HEK293 (cell line): ENCODE results near the gene CINP.

ENCODE experiments used
- CTCF ChIA-PET: fragments of 350-600 bp; formaldehyde crosslinking; extraction: SDS; loops from one replicate; lab custom pipeline; 2021; ENCODE audit warnings: antibody characterized with exemption; lab: Yijun Ruan, JAX
- POLR2A ChIA-PET: fragments of 300-600 bp; formaldehyde crosslinking; extraction: SDS; loops from one replicate; lab custom pipeline; 2020; ENCODE audit warnings: antibody characterized with exemption, inconsistent platforms; lab: Yijun Ruan, JAX
- H3K27ac ChIP-seq: fragments of 200-500 bp; sonication (Bioruptor generic); 2 replicates; pipeline ENCODE4 v1.5.1; 2014; ENCODE audit warnings: low read depth, low read length, control low read depth, inconsistent platforms; ENCODE audit errors: extremely low read depth
- H3K36me3 ChIP-seq, 2 experiments: fragments of 200-500 bp in 1 of 2; sonication (Bioruptor generic) in 1 of 2; 1 replicate in 1 of 2; 2 replicates in 1 of 2; pipeline ENCODE4 v1.5.1; 2014 to 2017; ENCODE audit warnings: inconsistent platforms in 2 of 2, low read length in 2 of 2; ENCODE audit not compliant: control insufficient read depth in 2 of 2, insufficient read depth in 1 of 2
- H3K4me1 ChIP-seq: fragments of 200-500 bp; sonication (Bioruptor generic); 2 replicates; pipeline ENCODE4 v1.5.1; 2014; ENCODE audit warnings: mild to moderate bottlenecking, low read length, inconsistent platforms; ENCODE audit not compliant: control insufficient read depth, insufficient read depth
- H3K4me3 ChIP-seq: 2 replicates; pipeline ENCODE4 v1.5.1; 2011; ENCODE audit warnings: low read depth, mild to moderate bottlenecking, control low read depth, low read length, moderate library complexity
- H3K9me3 ChIP-seq: fragments of 200-500 bp; sonication (Bioruptor generic); 2 replicates; pipeline ENCODE4 v1.5.1; 2014; ENCODE audit warnings: low read depth, low read length, inconsistent platforms; ENCODE audit not compliant: control insufficient read depth, insufficient read depth
- AEBP2 ChIP-seq: fragments of 450-650 bp; formaldehyde crosslinking; IDR thresholded peaks from 2 replicates; pipeline ENCODE4 v1.5.1; 2016; ENCODE audit warnings: missing biosample characterization, missing genetic modification characterization, borderline replicate concordance
- BCL11A ChIP-seq: fragments of 450-650 bp; formaldehyde crosslinking; IDR thresholded peaks from 2 replicates; pipeline ENCODE4 v1.5.1; 2016; ENCODE audit warnings: low read depth, missing biosample characterization, missing genetic modification characterization
- KLF1 ChIP-seq: fragments of 450-650 bp; formaldehyde crosslinking; IDR thresholded peaks from 2 replicates; pipeline ENCODE4 v1.5.1; 2016; ENCODE audit warnings: missing biosample characterization, missing genetic modification characterization
- PBX3 ChIP-seq: sonication (generic); formaldehyde crosslinking; IDR thresholded peaks from 2 replicates; pipeline ENCODE4 v1.8.1; 2022; ENCODE audit warnings: mild to moderate bottlenecking, moderate library complexity, missing genetic modification reagents
- ZFP3 ChIP-seq: fragments of 450-650 bp; formaldehyde crosslinking; IDR thresholded peaks from 2 replicates; pipeline ENCODE4 v1.5.1; 2016; ENCODE audit warnings: low read depth, missing biosample characterization, missing genetic modification characterization
- ZNF133 ChIP-seq: fragments of 450-650 bp; formaldehyde crosslinking; IDR thresholded peaks from 2 replicates; pipeline ENCODE4 v1.5.1; 2016; ENCODE audit warnings: missing biosample characterization, missing genetic modification characterization
- ZNF146 ChIP-seq: fragments of 450-650 bp; formaldehyde crosslinking; IDR thresholded peaks from 2 replicates; pipeline ENCODE4 v1.5.1; 2016; ENCODE audit warnings: missing biosample characterization, missing genetic modification characterization
- ZNF18 ChIP-seq: fragments of 450-650 bp; formaldehyde crosslinking; IDR thresholded peaks from 2 replicates; pipeline ENCODE4 v1.5.1; 2016; ENCODE audit warnings: missing biosample characterization, missing genetic modification characterization
- ZNF211 ChIP-seq: fragments of 450-650 bp; formaldehyde crosslinking; IDR thresholded peaks from 2 replicates; pipeline ENCODE4 v1.5.1; 2016; ENCODE audit warnings: low read depth, missing biosample characterization, missing genetic modification characterization
- ZNF302 ChIP-seq: fragments of 450-650 bp; formaldehyde crosslinking; IDR thresholded peaks from 2 replicates; pipeline ENCODE4 v1.5.1; 2016; ENCODE audit warnings: missing biosample characterization, missing genetic modification characterization, low read depth
- ZNF404 ChIP-seq: fragments of 450-650 bp; formaldehyde crosslinking; IDR thresholded peaks from 2 replicates; pipeline ENCODE4 v1.5.1; 2017; ENCODE audit warnings: missing biosample characterization, missing genetic modification characterization
- ZNF48 ChIP-seq: fragments of 450-650 bp; formaldehyde crosslinking; IDR thresholded peaks from 2 replicates; pipeline ENCODE4 v1.5.1; 2016; ENCODE audit warnings: missing biosample characterization, missing genetic modification characterization
- ZNF518A ChIP-seq: fragments of 450-650 bp; formaldehyde crosslinking; conservative IDR thresholded peaks from 2 replicates; pipeline ENCODE4 v1.5.1; 2016; ENCODE audit warnings: low read depth, missing biosample characterization, missing genetic modification characterization
- ZNF530 ChIP-seq: fragments of 450-650 bp; formaldehyde crosslinking; IDR thresholded peaks from 2 replicates; pipeline ENCODE4 v1.5.1; 2016; ENCODE audit warnings: low read depth, missing biosample characterization, missing genetic modification characterization
- ZNF555 ChIP-seq: fragments of 450-650 bp; formaldehyde crosslinking; conservative IDR thresholded peaks from 2 replicates; pipeline ENCODE4 v1.5.1; 2017; ENCODE audit warnings: missing biosample characterization, mild to moderate bottlenecking, missing genetic modification characterization, inconsistent platforms
- ZNF654 ChIP-seq: fragments of 450-650 bp; formaldehyde crosslinking; IDR thresholded peaks from 2 replicates; pipeline ENCODE4 v1.5.1; 2016; ENCODE audit warnings: low read depth, missing biosample characterization, missing genetic modification characterization
- ZNF768 ChIP-seq: fragments of 450-650 bp; formaldehyde crosslinking; IDR thresholded peaks from 2 replicates; pipeline ENCODE4 v1.5.1; 2018; ENCODE audit warnings: missing biosample characterization, mild to moderate bottlenecking, missing genetic modification characterization
- ZNF791 ChIP-seq: fragments of 450-650 bp; formaldehyde crosslinking; IDR thresholded peaks from 2 replicates; pipeline ENCODE4 v1.5.1; 2016; ENCODE audit warnings: missing biosample characterization, missing genetic modification characterization

Gene CINP

DNA sequence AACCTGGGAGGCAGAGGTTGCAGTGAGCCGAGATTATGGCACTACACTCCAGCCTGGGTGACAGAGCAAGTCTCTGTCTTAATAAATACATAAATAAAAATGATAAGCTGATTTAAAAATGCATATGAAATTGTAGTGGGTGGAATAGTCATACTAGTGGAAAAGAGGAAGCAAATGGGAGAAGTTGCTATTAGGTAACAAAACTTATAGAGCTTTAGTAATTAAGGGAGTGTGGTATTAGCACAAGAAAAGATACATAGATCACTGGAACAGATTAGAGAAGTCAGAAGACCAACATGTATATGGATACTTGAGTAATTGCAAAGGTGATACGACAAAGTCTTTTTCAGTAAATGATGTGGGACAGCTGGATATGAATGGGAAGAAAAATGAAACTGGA is 26.6 kb upstream of the CINP start:
- no peaks in the 10 kb centered on the region; the same call in 1 of the 2 replicates for H3K9me3 ChIP-seq
- H3K36me3 ChIP-seq: peaks cover 3 to 22% of the 10 kb centered on the region in 2 experiments; a peak in 2 of 3 replicates
- H3K27ac ChIP-seq: no peak overlapping the region
- ChIA-PET CTCF (no interaction called here), POLR2A (interaction anchor here (0.6 kb wide), 1 partner anchor 103 kb away, joined by 6 read pairs; no protein-coding TSS in a partner anchor)
- H3K4me3 ChIP-seq: no peak overlapping the region
- TF ChIP-seq PBX3 (CRISPR knock-in tag) (no peak), ZNF654 (tag by site-specific recombination) (no peak), ZNF211 (tag by site-specific recombination) (no peak), ZNF768 (tag by site-specific recombination) (no peak), ZNF530 (tag by site-specific recombination) (no peak), BCL11A (tag by site-specific recombination) (no peak), ZNF555 (tag by site-specific recombination) (no peak), ZNF146 (tag by site-specific recombination) (no peak), ZNF518A (no peak), ZNF48 (tag by site-specific recombination) (no peak), AEBP2 (tag by site-specific recombination) (no peak), ZNF18 (tag by site-specific recombination) (no peak), ZNF302 (tag by site-specific recombination) (no peak), ZFP3 (no peak), ZNF404 (no peak), KLF1 (no peak), ZNF133 (tag by site-specific recombination) (no peak), ZNF791 (tag by site-specific recombination) (no peak)
- no peaks in the 10 kb centered on the region for H3K4me1 ChIP-seq
